ENCODE results near the gene NDST1. TPM values are rescaled to one million over a fixed set of nuclear protein-coding genes. Genes with fewer than 3 reads are reported as not detected.

Gene NDST1
- total and polyA plus RNA-seq, 10 of the 15 experiments (the other 5 are each of a cell fraction or from before 2014, with no cell fraction given), result 0.20 to 53.5 (median 12.9) TPM

- DNase-seq (ENCODE audit: low read depth, low spot score) (no peak), ATAC-seq (no peak), FAIRE-seq (no peak)
- in situ Hi-C loops (cut with MboI), result no loop called here
- CTCF ChIA-PET, result interaction anchor here (0.5 kb wide), 1 partner anchor 732 kb away, joined by 4 read pairs; no protein-coding TSS in a partner anchor
- Histone ChIP-seq H3K27ac (ENCODE audit: control insufficient read depth, insufficient read depth) (no peak overlapping the region), H3K79me2 (ENCODE audit: control insufficient read depth, insufficient read depth, low read length) (no peaks in the 10 kb centered on the region; the same call in 1 of the 2 replicates), H3K9ac (ENCODE audit: control insufficient read depth, insufficient read depth, low read length) (no peak overlapping the region), H2AFZ (ENCODE audit: control insufficient read depth, low read depth, low read length) (no peak overlapping the region), H3K36me3 (ENCODE audit: control insufficient read depth in 2 of 2, insufficient read depth in 2 of 2, low read length in 1 of 2) (peaks cover 0 to 4% of the 10 kb centered on the region in 2 experiments; a peak in 2 of 4 replicates), H3K27me3 (replicated peaks in 1 of 2; ENCODE audit: control insufficient read depth in 2 of 2, insufficient read depth in 2 of 2, low read length in 1 of 2) (no peaks in the 10 kb centered on the region), H3K4me2 (ENCODE audit: control insufficient read depth, insufficient read depth) (no peak overlapping the region), H3K9me3 (replicated peaks; ENCODE audit: control insufficient read depth, insufficient read depth, low read length) (no peaks in the 10 kb centered on the region), H3K4me1 (ENCODE audit: control insufficient read depth, insufficient read depth, low read length) (no peaks in the 10 kb centered on the region), H3K4me3 (no peak overlapping the region), H4K20me1 (ENCODE audit: control insufficient read depth, insufficient read depth) (no peaks in the 10 kb centered on the region)
- POLR2A ChIA-PET, result no interaction called here
- no TSS peak for BruUV-seq (replicated peaks)
- TF ChIP-seq RELB (IDR thresholded peaks at IDR 0.05; ENCODE audit: low read depth), result no peak
- no peak for TF ChIP-seq EED (IDR thresholded peaks at IDR 0.05; ENCODE audit: low read depth)
- no peak for TF ChIP-seq CREB1 (IDR thresholded peaks at IDR 0.05; ENCODE audit: low read depth)
- no peak for TF ChIP-seq STAT1 (conservative IDR thresholded peaks at IDR 0.05)
- no peak for TF ChIP-seq SUZ12 (IDR thresholded peaks at IDR 0.05; ENCODE audit: unreplicated experiment)
- TF ChIP-seq SMARCA5 (IDR thresholded peaks at IDR 0.05), result no peak
- TF ChIP-seq RELA (IDR thresholded peaks at IDR 0.05; ENCODE audit: borderline replicate concordance, partially characterized antibody), result no peak
- no peak for TF ChIP-seq ZBTB40 (IDR thresholded peaks at IDR 0.05; ENCODE audit: borderline replicate concordance)
- TF ChIP-seq BMI1 (IDR thresholded peaks at IDR 0.05; ENCODE audit: borderline replicate concordance), result no peak
- no peak for TF ChIP-seq SIN3A (IDR thresholded peaks at IDR 0.05; ENCODE audit: low read depth, low read length)
- no peak for TF ChIP-seq NFYA (IDR thresholded peaks at IDR 0.05; ENCODE audit: borderline replicate concordance, low read depth, low read length)
- no peak for TF ChIP-seq RUNX3 (IDR thresholded peaks at IDR 0.05; ENCODE audit: low read length)
- no peak for TF ChIP-seq EZH2 (IDR thresholded peaks at IDR 0.05; ENCODE audit: borderline replicate concordance, control insufficient read depth, low read depth, low read length)
- TF ChIP-seq KLF5 (IDR thresholded peaks at IDR 0.05; ENCODE audit: partially characterized antibody), result no peak
- TF ChIP-seq HDAC6 (IDR thresholded peaks at IDR 0.05; ENCODE audit: unreplicated experiment), result no peak
- no peak for TF ChIP-seq CHD2 (IDR thresholded peaks at IDR 0.05; ENCODE audit: borderline replicate concordance, low read depth, low read length)
- intact Hi-C loops (cut with micrococcal nuclease; ENCODE audit: unreplicated experiment), result no loop called here
- RAD21 ChIA-PET (ENCODE audit: unreplicated experiment), result no interaction called here
- WGBS (ENCODE audit: insufficient coverage, insufficient replicate concordance, low lambda C conversion rate, missing lambda C conversion rate), result 44% methylated on average over 11 of the region's 11 CpGs
- SMC1A ChIA-PET (ENCODE audit: uncharacterized antibody, unreplicated experiment), result no interaction called here
Observed at GRCh38 chr5:150506571-150507473, 1.1 kb upstream of the NDST1 start.

Data from GM12878 (cell line).